Adrenal gland (tissue), 12 donors: ENCODE measurements around the gene C17orf100. TPM values are rescaled to one million over a fixed set of nuclear protein-coding genes. Genes with fewer than 3 reads are reported as not detected.
"Not testable (repeated sequence)": the region's sequence is repeated elsewhere in the genome, so short reads cannot be mapped to it uniquely, and the experiment has no call there.

Source experiments
- DNase-seq, 7 donors: peaks; one replicate each; pipeline ENCODE4 v3.0.0-alpha.2; 2019 to 2020
- H3K27ac ChIP-seq, 5 donors: fragments of 200-600 bp; sonication (generic) in 4 of 5; 1 replicate in 3 of 5; 2 replicates in 2 of 5; pipeline versions ENCODE4 v1.5.1 to v1.8.0; 2016 to 2020; ENCODE audit warnings: mild to moderate bottlenecking in 1 of 5
- H3K27me3 ChIP-seq: fragments of 200-600 bp; 2 replicates; pipeline ENCODE4 v1.8.0; 2021
- H3K36me3 ChIP-seq, 2 donors: fragments of 200-600 bp; replicated peaks in 1 of 2; 1 replicate in 1 of 2; 2 replicates in 1 of 2; pipeline versions ENCODE4 v1.5.1 to v1.8.0; 2018 to 2022
- H3K4me1 ChIP-seq, 2 donors: fragments of 200-600 bp; replicated peaks in 1 of 2; 1 replicate in 1 of 2; 2 replicates in 1 of 2; pipeline versions ENCODE4 v1.5.1 to v1.8.0; 2018 to 2021
- H3K4me3 ChIP-seq, 4 donors: fragments of 200-600 bp; sonication (generic) in 3 of 4; one replicate each; pipeline ENCODE4 v1.5.1; 2016 to 2018
- H3K9me3 ChIP-seq, 3 donors: fragments of 200-600 bp; sonication (generic) in 1 of 3; replicated peaks in 1 of 3; 1 replicate in 2 of 3; 2 replicates in 1 of 3; pipeline versions ENCODE4 v1.5.1 to v1.8.0; 2016 to 2021
- CTCF ChIP-seq, 6 experiments: fragments of 450-650 bp in 4 of 6; fragments of 200-600 bp in 2 of 6; sonication (generic) in 1 of 6; IDR thresholded peaks; 1 replicate in 5 of 6; 2 replicates in 1 of 6; pipeline versions ENCODE4 v1.5.1 to v1.8.0; 2016 to 2021; ENCODE audit warnings: antibody characterized with exemption in 6 of 6, mild to moderate bottlenecking in 2 of 6, moderate library complexity in 1 of 6
- POLR2A ChIP-seq, 2 donors: fragments of 450-650 bp; IDR thresholded peaks; one replicate each; pipeline ENCODE4 v1.6.1; 2017; ENCODE audit warnings: antibody characterized with exemption in 2 of 2, mild to moderate bottlenecking in 2 of 2, moderate library complexity in 1 of 2
- WGBS, 4 donors: extraction: QIAGEN DNeasy Blood & Tissue Kit in 2 of 4; methylation state at CpG; one replicate each; pipeline versions ENCODE4 v1.1.5 to v1.1.7; 2013 to 2017; 5-methylcytosine and 5-hydroxymethylcytosine counted together
- intact Hi-C, 2 donors: fragments of 100-400 bp; cut with DNase I; formaldehyde crosslinking; loops; one replicate each; pipeline versions ENCODE4 v1.14.1 to v1.15.0; 2022 to 2023
- polyA plus RNA-seq, 3 donors: library from polyadenylated mRNA; stranded (reverse); fragments of 200-250 nt in 2 of 3; fragments of 350-450 nt in 1 of 3; fragmentation: Illumina TruSeq in 1 of 3; extraction: RNeasy Lipid Tissue Mini Kit (QIAGEN cat#74804) in 1 of 3; gene quantifications; one replicate each; pipeline ENCODE4 v1.2.3, GENCODE V29; 2013 to 2014
- total RNA-seq, 9 donors: library from RNA; depleted of rRNA in 4 of 9; stranded (reverse); fragments of >200 nt in 4 of 9; fragments of 120-200 nt in 1 of 9; fragmentation: NEBNext Ultra II Directional in 1 of 9; extraction: Animal tissue kit (Norgen Biotek cat#: 25700) in 1 of 9; gene quantifications; one replicate each; pipeline versions ENCODE4 v1.1.0 to v1.2.4, GENCODE V29; 2013 to 2023
- donor health status: healthy with polysubstance abuse.
- donor health status: Bipolar disorder and iron deficiency.
- donor health status: DM: yes; HTN: yes; CAD: no.
- donor health status: DM: no; HTN: no; CAD: no.
- donor health status: DM: no; HTN: no; CAD: no.
- donor health status: DM: yes; HTN: yes; CAD: no.

Gene C17orf100
- total and polyA plus RNA-seq, 12 donors, result 0.87 to 3.6 (median 2.1) TPM

DNA sequence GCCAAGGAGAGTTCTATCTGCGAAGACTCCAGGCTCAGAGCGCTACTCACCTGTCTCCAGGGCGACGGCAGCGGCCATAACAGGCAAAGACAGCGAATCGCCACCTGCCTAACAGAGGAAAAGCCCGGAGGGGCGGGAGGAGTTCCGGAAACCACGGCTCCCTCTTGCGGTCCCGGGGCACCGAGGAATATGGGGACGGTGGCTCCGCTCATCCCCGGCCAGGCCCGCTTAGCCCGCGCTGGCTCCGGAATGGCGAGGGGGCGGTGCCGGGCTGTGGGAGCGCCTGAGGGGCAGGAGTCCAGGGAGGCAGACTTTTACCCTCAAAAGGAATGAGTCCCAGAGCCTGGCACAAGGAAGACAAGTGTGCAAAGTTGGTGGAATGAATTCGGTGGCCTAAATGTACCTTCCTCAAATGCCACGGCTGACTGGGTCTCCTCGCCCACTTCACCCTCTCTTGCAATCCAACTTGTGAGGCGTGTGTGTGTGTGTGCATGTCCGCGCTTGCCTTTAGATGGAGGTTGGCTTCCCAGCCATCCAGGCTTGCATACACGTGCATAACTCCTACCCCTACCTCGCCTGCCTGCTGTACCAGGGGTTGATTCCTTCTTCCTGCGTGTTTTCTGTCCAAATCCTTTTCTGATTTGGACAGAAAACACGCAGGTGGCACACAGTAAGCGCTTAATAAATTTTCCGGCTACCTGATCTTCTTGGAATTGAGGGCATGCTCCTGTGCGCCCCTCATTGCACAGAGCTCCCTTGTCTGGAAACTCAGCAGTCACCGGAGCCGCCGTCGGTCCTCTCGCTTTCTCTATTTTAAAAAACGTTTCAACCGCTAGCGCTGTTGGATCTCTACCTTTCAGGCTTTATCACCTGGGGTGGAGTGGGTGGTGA lies 3.5 kb downstream of the C17orf100 start:
- H3K36me3 ChIP-seq, result peaks cover 0 to under 1% of the 10 kb centered on the region in 2 donors
- no peak overlapping the region for H3K4me3 ChIP-seq
- no peaks in the 10 kb centered on the region for H3K27me3 ChIP-seq
- TF ChIP-seq POLR2A (IDR thresholded peaks at IDR 0.05), result no peak
- no peak for TF ChIP-seq CTCF (IDR thresholded peaks at IDR 0.05)
- no peaks in the 10 kb centered on the region for H3K9me3 ChIP-seq
- peak in 1 of 7 donors; percentile 52 for DNase-seq
- peaks cover 15 to 25% of the 10 kb centered on the region in 2 donors for H3K4me1 ChIP-seq
- H3K27ac ChIP-seq, result no peak overlapping the region
- 35 to 51% (median 46%) methylated on average over 37 to 46 of the region's 46 CpGs for WGBS, 4 donors
- intact Hi-C loops, result no loop called here

DNA sequence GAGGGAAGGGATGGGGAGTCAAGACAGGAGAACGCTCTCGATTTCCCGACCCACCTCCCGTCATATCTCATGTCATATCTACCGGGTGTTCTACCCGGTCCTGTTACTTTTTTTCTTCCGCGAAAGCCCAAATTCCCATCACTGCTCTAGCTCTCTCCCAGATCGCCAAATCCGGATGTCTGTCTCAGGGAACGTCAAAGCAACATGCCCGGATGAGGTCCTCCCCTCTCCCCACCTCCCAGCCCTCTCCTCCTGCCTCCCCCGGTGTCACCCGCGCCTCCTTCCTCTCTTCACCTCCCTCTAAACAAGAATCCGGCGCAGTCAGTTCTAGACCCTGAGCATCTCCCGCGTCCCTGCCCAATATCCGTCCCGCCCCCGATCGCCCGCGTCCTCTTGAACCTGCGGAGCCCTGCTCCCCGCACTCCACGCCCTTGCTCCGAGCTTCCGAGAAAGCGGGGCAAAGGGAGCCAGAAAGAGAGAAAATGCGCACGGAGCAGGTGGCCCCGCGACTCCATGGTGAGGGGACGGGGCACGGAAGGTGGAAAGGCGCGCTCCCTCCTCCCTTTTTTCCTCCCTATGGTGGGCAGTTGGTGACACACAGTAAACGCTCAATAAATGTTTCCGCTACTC lies 4.3 kb downstream of the C17orf100 start:
- DNase-seq, H3K36me3 ChIP-seq, H3K27me3 ChIP-seq, H3K4me3 ChIP-seq, intact Hi-C loops, H3K9me3 ChIP-seq, H3K27ac ChIP-seq: not testable (repeated sequence)
- peaks cover 10 to 18% of the 10 kb centered on the region in 2 donors for H3K4me1 ChIP-seq
- 2 to 12% (median 7%) methylated on average over 14 to 36 of the region's 41 CpGs for WGBS, 4 donors

GRCh38 chr17:6656797-6657632 lies 5.5 kb downstream of the C17orf100 start:
- H3K36me3 ChIP-seq, H3K27me3 ChIP-seq, H3K4me3 ChIP-seq, intact Hi-C loops, H3K27ac ChIP-seq, H3K9me3 ChIP-seq, DNase-seq: not testable (repeated sequence)
- peaks cover 6 to 14% of the 10 kb centered on the region in 2 donors for H3K4me1 ChIP-seq
- WGBS, 4 donors, result 7 to 20% (median 13%) methylated on average over 14 to 53 of the region's 55 CpGs

DNA sequence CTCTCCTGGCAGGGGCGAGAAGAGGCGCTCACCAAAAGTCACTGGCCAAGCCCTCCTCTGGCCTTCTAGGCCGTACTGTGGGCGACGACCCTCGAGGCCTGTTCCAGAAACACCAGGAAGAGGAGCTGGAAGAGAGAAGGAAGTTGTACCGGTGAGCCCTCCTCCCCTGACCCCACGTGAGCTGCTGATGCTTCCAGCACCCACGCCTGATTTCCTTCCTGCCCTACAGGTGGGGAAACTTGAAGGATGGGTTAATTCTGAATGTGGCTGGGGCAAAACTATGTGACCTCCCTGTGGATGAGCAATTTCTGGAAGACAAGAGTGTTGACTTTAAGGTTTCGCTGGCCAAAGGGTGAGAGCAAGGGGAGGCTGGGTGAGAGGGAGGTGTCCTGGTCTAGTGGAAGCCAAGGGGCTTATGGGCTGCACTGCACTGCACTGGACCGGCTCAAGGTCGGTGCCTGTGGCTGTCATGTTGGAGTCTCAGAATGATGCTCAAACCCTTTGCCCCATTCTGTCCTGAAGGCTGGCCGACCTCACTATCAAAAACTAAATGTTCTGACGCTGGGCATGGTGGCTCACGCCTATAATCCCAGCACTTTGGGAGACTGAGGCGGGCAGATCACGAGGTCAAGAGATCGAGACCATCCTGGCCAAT lies 6.2 kb downstream of the C17orf100 start:
- no peak overlapping the region for H3K4me3 ChIP-seq
- DNase-seq, result no peak
- no peaks in the 10 kb centered on the region for H3K27me3 ChIP-seq
- no peak for TF ChIP-seq CTCF (IDR thresholded peaks at IDR 0.05)
- TF ChIP-seq POLR2A (IDR thresholded peaks at IDR 0.05), result no peak
- WGBS, 4 donors, result 75 to 82% (median 80%) methylated on average over 18 of the region's 18 CpGs
- peaks cover 0 to 7% of the 10 kb centered on the region in 2 donors for H3K4me1 ChIP-seq
- H3K27ac ChIP-seq, result no peak overlapping the region
- no peaks in the 10 kb centered on the region for H3K36me3 ChIP-seq
- H3K9me3 ChIP-seq, result no peaks in the 10 kb centered on the region
- intact Hi-C loops, result no loop called here

DNA sequence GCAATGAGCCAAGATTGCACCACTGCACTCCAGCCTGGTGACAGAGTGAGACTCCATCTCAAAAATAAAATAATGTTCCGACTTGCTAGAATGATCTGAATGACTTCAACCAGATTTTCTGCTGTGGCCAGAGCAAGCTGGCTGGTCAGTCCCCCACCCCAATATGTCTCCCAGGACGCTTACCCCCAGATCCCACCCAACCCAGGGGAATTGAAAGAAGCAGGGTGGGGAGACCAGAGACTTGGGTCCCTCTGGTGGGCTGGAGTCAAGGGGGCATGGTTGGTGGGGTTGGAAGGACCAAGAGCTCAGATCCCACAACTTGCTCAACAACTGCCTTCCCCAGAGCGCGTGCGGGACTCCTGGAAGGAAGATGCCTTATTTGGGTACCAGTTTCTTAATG lies 6.8 kb downstream of the C17orf100 start:
- intact Hi-C loops, H3K4me3 ChIP-seq, H3K36me3 ChIP-seq, H3K27me3 ChIP-seq, H3K4me1 ChIP-seq, DNase-seq, H3K27ac ChIP-seq, H3K9me3 ChIP-seq: not testable (repeated sequence)
- WGBS, 4 donors, result 84 to 95% (median 92%) methylated on average over 2 to 5 of the region's 5 CpGs
